Lower lobe of right lung (tissue), 2 donors: ENCODE data around the gene FAM89A. TPM values are rescaled to one million over a fixed set of nuclear protein-coding genes. Genes with fewer than 3 reads are reported as not detected.
A peak's percentile ranks its signal among the peaks of the same experiment; 100 is the strongest.

Source experiments
- ATAC-seq, 2 donors: fragments of 200-7000 bp; cut with Tn5 transposase; one replicate each; pipeline ENCODE4 v1.9.1; 2020 to 2022; ENCODE audit warnings: mild to moderate bottlenecking in 2 of 2, moderate library complexity in 2 of 2
- DNase-seq: peaks from one replicate; pipeline ENCODE4 v3.0.0-alpha.2; 2020
- H3K27ac ChIP-seq: fragments of 200-600 bp; one replicate; pipeline ENCODE4 v1.8.0; 2022
- H3K27me3 ChIP-seq: fragments of 200-600 bp; one replicate; pipeline ENCODE4 v1.8.0; 2022; ENCODE audit warnings: low read depth
- H3K36me3 ChIP-seq: fragments of 200-600 bp; one replicate; pipeline ENCODE4 v1.8.0; 2022; ENCODE audit warnings: mild to moderate bottlenecking
- H3K4me1 ChIP-seq: fragments of 200-600 bp; one replicate; pipeline ENCODE4 v1.8.0; 2022
- H3K4me3 ChIP-seq: fragments of 200-600 bp; one replicate; pipeline ENCODE4 v1.8.0; 2022; ENCODE audit warnings: mild to moderate bottlenecking
- H3K9me3 ChIP-seq: fragments of 200-600 bp; one replicate; pipeline ENCODE4 v1.8.0; 2022
- intact Hi-C: fragments of 100-400 bp; cut with DNase I; formaldehyde crosslinking; loops from one replicate; pipeline ENCODE4 v1.11.0; 2022
- total RNA-seq: library from RNA; stranded (reverse); fragmentation: NEBNext Ultra II Directional; extraction: Animal tissue kit (Norgen Biotek cat#: 25700); gene quantifications from one replicate; pipeline ENCODE4 v1.2.1, GENCODE V29; 2021
- TF ChIP-seq, protein P1 (sequence below): fragments of 200-600 bp; IDR thresholded peaks from one replicate; pipeline ENCODE4 v1.8.0; 2022; ENCODE audit warnings: antibody characterized with exemption, mild to moderate bottlenecking
- donor health status: DM: no; HTN: yes; CAD: no; lungs with severe emphysema.

The FAM89A gene
- total RNA-seq, 1 donor from 2014 or later: 54.6 TPM

GRCh38 chr1:231044588-231044987 is 4.5 kb upstream of the FAM89A start:
- H3K36me3 ChIP-seq: no peaks in the 10 kb centered on the region
- H3K4me1 ChIP-seq: no peaks in the 10 kb centered on the region
- H3K9me3 ChIP-seq: peaks cover 8% of the 10 kb centered on the region
- no peak overlapping the region for H3K27ac ChIP-seq
- ATAC-seq: no peak
- intact Hi-C loops: no loop called here
- H3K27me3 ChIP-seq: no peaks in the 10 kb centered on the region
- H3K4me3 ChIP-seq: no peak overlapping the region
- TF ChIP-seq, protein P1, sequence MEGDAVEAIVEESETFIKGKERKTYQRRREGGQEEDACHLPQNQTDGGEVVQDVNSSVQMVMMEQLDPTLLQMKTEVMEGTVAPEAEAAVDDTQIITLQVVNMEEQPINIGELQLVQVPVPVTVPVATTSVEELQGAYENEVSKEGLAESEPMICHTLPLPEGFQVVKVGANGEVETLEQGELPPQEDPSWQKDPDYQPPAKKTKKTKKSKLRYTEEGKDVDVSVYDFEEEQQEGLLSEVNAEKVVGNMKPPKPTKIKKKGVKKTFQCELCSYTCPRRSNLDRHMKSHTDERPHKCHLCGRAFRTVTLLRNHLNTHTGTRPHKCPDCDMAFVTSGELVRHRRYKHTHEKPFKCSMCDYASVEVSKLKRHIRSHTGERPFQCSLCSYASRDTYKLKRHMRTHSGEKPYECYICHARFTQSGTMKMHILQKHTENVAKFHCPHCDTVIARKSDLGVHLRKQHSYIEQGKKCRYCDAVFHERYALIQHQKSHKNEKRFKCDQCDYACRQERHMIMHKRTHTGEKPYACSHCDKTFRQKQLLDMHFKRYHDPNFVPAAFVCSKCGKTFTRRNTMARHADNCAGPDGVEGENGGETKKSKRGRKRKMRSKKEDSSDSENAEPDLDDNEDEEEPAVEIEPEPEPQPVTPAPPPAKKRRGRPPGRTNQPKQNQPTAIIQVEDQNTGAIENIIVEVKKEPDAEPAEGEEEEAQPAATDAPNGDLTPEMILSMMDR: no peak
- DNase-seq: no peak

- Histone ChIP-seq H3K9me3 (peaks cover 8% of the 10 kb centered on the region), H3K27ac (no peak overlapping the region), H3K36me3 (no peaks in the 10 kb centered on the region), H3K27me3 (no peaks in the 10 kb centered on the region), H3K4me1 (peaks cover 15% of the 10 kb centered on the region), H3K4me3 (no peak overlapping the region)
- DNase-seq (no peak), ATAC-seq (no peak)
- intact Hi-C loops: no loop called here
- TF ChIP-seq, protein P1: no peak
Measured at GRCh38 chr1:231041719-231042261, 1.7 kb upstream of the FAM89A start.

GRCh38 chr1:231040800-231041718 is 1.0 kb upstream of the FAM89A start:
- ATAC-seq: peak; percentile 6 to 43
- H3K9me3 ChIP-seq: peaks cover 8% of the 10 kb centered on the region
- H3K4me1 ChIP-seq: peaks cover 22% of the 10 kb centered on the region
- no peaks in the 10 kb centered on the region for H3K27me3 ChIP-seq
- H3K27ac ChIP-seq: peak overlapping the region; percentile 62
- no peaks in the 10 kb centered on the region for H3K36me3 ChIP-seq
- DNase-seq: no peak
- intact Hi-C loops: no loop called here
- TF ChIP-seq, protein P1: no peak
- H3K4me3 ChIP-seq: peak overlapping the region; percentile 66

DNA sequence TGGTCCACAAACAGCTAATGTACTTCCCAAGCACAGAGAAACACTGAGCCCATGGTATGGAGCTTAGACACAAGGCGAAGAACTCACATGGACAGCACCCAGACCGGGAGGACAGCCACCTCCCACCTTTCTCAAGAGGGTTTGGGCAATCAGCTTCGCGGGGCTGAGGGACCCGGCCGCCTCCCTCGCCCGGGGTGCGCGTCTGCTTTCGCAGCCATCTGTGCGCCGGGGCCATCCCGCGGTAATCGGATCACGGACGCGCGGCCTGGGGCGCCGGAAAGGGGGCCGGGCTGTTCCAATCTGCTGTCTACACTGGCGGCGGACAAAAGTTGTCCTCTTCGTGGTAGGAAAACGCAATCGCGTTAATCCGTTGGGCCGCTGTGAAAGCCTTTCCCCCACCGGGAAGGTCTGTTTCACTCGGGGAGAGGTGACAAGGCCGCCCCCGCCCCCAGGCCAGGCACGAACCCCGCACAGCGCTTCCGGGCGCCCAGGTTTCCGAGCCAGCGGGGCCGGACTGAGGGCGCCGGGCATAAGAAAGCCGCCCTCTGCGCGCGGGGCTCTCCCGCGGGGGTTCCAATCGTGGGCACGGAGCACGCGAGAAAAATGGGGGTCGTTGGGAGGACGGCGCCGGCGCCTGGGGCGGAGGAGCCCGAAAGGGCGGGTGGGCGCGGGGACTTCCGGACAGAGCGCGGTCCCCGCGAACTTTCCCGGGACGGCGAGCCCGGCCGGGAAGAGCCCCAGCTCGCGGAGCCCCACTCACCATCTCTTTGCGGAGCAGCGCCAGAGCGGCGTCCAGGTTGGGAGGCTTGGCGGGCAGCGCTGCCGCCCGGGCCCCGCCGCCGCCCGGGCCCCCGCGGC is 664 bp downstream of the FAM89A start:
- intact Hi-C loops: no loop called here
- Histone ChIP-seq H3K36me3 (no peaks in the 10 kb centered on the region), H3K27ac (peak overlapping the region; percentile 72), H3K4me1 (peaks cover 30% of the 10 kb centered on the region), H3K9me3 (no peaks in the 10 kb centered on the region), H3K4me3 (peak overlapping the region; percentile 66), H3K27me3 (no peaks in the 10 kb centered on the region)
- TF ChIP-seq, protein P1: no peak
- ATAC-seq (peak; percentile 66 to 68), DNase-seq (peak; percentile 67)
